22Rv1 (cell line): ENCODE results near the gene SRPRB.

Experiments
- CTCF ChIP-seq: fragments of 450-650 bp; IDR thresholded peaks from 2 replicates; pipeline ENCODE4 v1.5.1; 2017; ENCODE audit warnings: mild to moderate bottlenecking
- ZFX ChIP-seq: fragments of 450-650 bp; IDR thresholded peaks from 2 replicates; pipeline ENCODE4 v1.6.1; 2017; ENCODE audit warnings: antibody characterized with exemption, borderline replicate concordance

DNA sequence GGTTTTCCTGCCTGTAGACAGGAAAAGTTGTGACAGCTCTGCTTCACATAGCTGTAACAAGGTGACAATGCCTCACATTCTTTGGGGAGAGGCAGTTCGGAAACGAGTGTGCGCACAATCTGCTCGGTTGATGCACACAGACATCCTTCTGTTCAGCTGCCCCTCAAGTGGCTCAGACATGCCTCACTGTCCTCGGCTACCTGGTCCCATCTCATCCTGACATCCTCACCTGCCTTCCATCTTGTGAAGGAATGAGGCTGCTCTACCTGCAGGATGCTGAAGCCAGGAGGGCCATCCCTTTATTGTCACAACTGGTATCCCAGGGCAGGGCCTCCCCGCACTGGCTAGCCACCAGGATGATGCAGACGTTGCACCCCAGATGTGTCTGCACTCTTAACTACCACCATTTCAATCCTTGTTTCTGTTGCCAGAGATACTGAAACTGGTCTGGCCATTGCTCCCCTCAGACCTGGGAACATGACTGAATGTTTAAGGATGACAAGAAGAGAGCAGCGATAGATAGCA lies 19.4 kb downstream of the SRPRB start:
- TF ChIP-seq CTCF (no peak), ZFX (no peak)
